ENCODE data around the gene ADAMTS17.

The ADAMTS17 gene

GRCh38 chr15:100201376-100202280 is 140.1 kb downstream of the ADAMTS17 start:
- Mint-ChIP-seq H3K27ac (peak overlapping the region in 1 of 2 donors; percentile 55), H3K4me1 (peaks cover 26% of the 10 kb centered on the region)

GRCh38 chr15:100200287-100200880 is 141.4 kb downstream of the ADAMTS17 start:
- Mint-ChIP-seq H3K9me3 (no peaks in the 10 kb centered on the region), H3K4me3 (no peak overlapping the region), H3K4me1 (peaks cover 26% of the 10 kb centered on the region), H3K27me3 (no peaks in the 10 kb centered on the region), H3K27ac (no peak overlapping the region)
- peak; percentile 33 for ATAC-seq
- no peak for DNase-seq

More at GRCh38 chr15:100201376-100202280, 140.1 kb downstream of the ADAMTS17 start:
- peak; percentile 21 to 42 for DNase-seq
- Mint-ChIP-seq H3K4me3 (peak overlapping the region; percentile 27 to 60), H3K9me3 (no peaks in the 10 kb centered on the region), H3K27me3 (no peaks in the 10 kb centered on the region)
- peak; percentile 85 for ATAC-seq

DNA sequence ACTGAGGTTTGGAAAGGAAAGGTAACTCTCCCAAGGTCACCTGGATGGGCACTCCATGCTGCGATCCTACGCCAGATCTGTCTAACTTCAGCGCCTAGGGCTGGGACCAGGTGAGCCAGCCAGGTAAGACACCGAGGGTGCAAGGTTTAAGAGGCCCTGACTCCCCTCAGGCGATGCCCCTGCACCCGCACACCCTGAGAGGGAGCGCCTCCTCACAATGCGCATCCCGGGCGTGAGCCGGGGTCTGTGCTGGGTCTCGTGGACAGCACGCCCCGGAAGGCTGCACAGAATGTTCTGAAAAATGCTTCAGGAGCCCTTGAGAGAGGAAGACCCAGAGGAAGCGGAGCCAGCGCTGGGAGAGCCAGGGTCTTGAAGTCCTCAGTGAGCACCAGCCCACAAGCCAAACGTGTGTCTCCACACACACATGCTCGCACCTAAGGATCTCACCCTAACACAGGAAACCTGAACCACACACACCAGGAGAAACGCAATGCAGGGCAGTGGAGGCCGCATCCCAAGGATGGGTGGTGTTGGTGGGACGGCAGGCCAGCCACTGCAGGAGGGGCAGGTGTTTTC is 142.0 kb downstream of the ADAMTS17 start:
- DNase-seq (no peak), ATAC-seq (no peak)
- Mint-ChIP-seq H3K4me3 (no peak overlapping the region), H3K27ac (no peak overlapping the region), H3K4me1 (peaks cover 26% of the 10 kb centered on the region), H3K27me3 (no peaks in the 10 kb centered on the region), H3K9me3 (no peaks in the 10 kb centered on the region)

DNA sequence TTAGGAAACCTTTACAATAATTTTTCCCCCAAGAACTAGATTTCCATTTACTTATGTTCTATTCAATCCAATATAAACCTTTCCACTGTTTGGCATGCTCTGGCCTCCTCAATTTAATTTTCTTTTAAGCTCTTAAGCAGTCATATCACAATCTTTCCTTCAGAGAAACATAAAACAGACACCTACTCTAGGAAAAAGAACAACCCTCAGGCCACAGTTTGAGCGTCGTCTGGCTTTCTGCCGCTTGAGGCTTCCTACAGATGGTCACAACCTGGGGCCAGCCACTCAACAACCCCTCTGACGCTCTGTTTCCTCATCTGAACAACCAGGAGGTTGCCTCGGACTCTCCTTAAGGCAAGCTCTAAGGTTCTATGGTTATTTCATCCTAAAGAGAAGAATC is 143.3 kb downstream of the ADAMTS17 start:
- Mint-ChIP-seq H3K4me3 (no peak overlapping the region), H3K27me3 (no peaks in the 10 kb centered on the region), H3K27ac (no peak overlapping the region), H3K4me1 (peaks cover 26% of the 10 kb centered on the region), H3K9me3 (no peaks in the 10 kb centered on the region)
- no peak for DNase-seq
- ATAC-seq: no peak

- DNase-seq: no peak
- Mint-ChIP-seq H3K4me1 (peaks cover 12% of the 10 kb centered on the region), H3K27me3 (no peaks in the 10 kb centered on the region), H3K27ac (no peak overlapping the region), H3K9me3 (no peaks in the 10 kb centered on the region), H3K4me3 (no peak overlapping the region)
- no peak for ATAC-seq
Measured at GRCh38 chr15:100196326-100197058, 145.3 kb downstream of the ADAMTS17 start.

GRCh38 chr15:100194996-100195395 is 146.8 kb downstream of the ADAMTS17 start:
- H3K27ac Mint-ChIP-seq: no peak overlapping the region
- no peaks in the 10 kb centered on the region for H3K27me3 Mint-ChIP-seq
- H3K4me3 Mint-ChIP-seq: no peak overlapping the region
- peaks cover 4% of the 10 kb centered on the region for H3K4me1 Mint-ChIP-seq
- no peak for DNase-seq
- ATAC-seq: no peak
- H3K9me3 Mint-ChIP-seq: no peaks in the 10 kb centered on the region

- Mint-ChIP-seq H3K27ac (no peak overlapping the region), H3K27me3 (no peaks in the 10 kb centered on the region), H3K9me3 (no peaks in the 10 kb centered on the region), H3K4me3 (no peak overlapping the region), H3K4me1 (no peaks in the 10 kb centered on the region)
- ATAC-seq (no peak), DNase-seq (no peak)
Measured at GRCh38 chr15:100193277-100193860, 148.4 kb downstream of the ADAMTS17 start.

DNA sequence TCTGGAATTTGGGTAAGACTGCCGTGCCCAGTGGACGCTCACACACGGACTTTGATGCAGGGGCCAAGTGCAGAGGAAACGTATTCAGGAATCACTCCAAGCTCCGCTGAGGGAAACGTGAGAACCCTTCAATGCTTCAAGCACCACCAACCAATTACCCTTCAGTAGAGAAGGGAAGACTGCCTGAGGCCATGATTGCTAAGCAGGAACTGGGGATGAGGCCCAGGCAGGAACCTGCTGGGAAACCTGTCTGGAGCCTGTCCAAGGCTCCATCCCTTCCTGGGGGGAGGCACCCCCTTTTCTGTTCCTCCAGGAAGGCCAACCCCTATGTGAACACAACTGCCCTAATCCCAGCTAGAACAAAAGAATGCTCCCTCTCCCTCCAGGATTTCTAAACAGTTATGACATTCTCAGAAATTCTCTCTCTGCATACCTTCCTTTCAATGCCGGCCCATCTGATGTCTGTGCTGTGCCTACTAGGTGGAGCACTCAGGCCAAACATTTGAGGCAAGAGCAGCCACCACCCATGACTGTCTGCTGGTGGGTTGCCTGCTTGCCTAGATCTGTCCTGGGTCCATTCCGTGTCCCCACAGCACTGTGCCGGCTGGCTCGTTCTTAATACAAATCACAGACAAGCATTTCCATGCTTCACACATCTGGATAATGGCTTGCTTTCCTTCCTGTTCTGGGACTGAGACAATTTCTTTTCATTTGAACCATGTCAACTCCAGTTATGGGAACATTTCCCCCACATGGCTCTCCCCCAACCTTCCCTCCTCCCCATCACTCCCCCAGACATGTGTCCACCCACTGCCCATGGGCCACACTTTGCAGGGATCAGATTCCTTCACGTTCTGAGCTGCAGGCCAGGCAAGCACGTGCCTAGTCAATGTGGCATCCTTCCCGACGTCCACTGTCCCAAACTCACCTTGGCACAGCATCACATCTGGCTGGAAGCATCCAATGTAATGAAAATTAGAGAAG is 149.4 kb downstream of the ADAMTS17 start:
- Mint-ChIP-seq H3K27me3 (no peaks in the 10 kb centered on the region), H3K4me3 (no peak overlapping the region), H3K27ac (peak overlapping the region in 1 of 2 donors; percentile 42), H3K9me3 (no peaks in the 10 kb centered on the region), H3K4me1 (no peaks in the 10 kb centered on the region)
- DNase-seq: no peak
- ATAC-seq: no peak

DNA sequence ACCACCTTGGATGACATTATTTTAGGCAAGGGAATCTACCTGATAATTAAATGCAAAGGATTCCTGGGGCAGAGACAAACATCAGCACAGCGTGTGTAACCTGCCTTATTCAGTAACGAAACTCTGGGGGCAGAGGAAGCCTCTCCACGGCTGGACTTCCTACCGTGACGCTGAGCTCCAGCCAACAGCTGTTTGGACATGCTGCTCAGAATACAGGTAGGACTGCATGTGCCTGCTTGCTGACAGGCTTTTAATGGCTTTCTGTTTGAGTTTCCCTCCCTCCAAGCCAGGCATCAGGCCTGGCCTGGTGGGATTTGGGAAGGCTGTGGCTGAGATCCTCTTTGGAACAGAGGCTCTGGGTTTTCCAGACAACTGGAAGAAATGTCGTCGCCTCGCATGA is 150.6 kb downstream of the ADAMTS17 start:
- Mint-ChIP-seq H3K4me3 (no peak overlapping the region), H3K9me3 (no peaks in the 10 kb centered on the region), H3K27ac (peak overlapping the region in 1 of 2 donors; percentile 17), H3K27me3 (no peaks in the 10 kb centered on the region), H3K4me1 (no peaks in the 10 kb centered on the region)
- DNase-seq (no peak), ATAC-seq (no peak)

DNA sequence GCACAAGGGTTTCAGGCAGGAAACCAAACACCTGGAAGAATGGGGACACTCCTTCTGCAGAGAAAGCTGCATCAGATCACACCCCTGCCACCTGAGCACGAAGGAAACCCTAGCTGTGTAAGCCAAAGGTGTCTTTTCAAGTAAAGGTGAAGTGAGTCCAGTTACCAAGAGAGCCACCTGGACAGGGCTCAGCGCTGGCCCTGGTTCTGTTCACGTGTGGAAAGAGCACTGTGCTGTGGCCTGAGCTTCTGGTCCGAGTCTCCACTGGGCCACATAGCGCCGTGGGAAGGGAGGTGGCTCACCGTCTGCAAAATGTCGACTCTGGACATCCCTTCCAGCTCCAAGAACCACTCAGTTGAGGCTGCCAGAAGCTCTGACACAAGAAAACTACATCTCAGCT is 151.1 kb downstream of the ADAMTS17 start:
- no peak overlapping the region for H3K4me3 Mint-ChIP-seq
- ATAC-seq: no peak
- H3K4me1 Mint-ChIP-seq: no peaks in the 10 kb centered on the region
- no peak for DNase-seq
- no peak overlapping the region for H3K27ac Mint-ChIP-seq
- no peaks in the 10 kb centered on the region for H3K27me3 Mint-ChIP-seq
- no peaks in the 10 kb centered on the region for H3K9me3 Mint-ChIP-seq

DNA sequence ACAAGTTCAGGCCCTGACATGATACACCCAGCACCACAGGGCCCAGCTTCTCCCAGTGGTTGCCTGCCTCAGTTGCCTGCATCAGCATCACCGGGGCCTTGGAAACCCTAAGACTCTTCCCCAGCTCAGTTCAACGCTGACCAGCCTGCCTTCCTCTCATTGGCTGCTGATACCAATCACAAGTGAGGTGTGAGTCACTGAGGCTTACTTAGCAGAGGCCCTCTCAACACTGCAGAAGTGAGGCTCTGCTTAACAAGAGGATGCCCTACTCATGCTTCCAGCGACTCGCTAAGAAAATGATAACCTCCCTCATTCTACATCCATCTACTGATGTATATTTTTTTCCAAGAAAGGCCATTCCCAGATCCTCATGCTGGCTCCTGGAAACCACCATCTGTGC is 151.9 kb downstream of the ADAMTS17 start:
- Mint-ChIP-seq H3K27ac (peak overlapping the region; percentile 56 to 67), H3K4me3 (no peak overlapping the region), H3K4me1 (no peaks in the 10 kb centered on the region), H3K27me3 (no peaks in the 10 kb centered on the region), H3K9me3 (no peaks in the 10 kb centered on the region)
- ATAC-seq (no peak), DNase-seq (no peak)

GRCh38 chr15:100189319-100189718 is 152.5 kb downstream of the ADAMTS17 start:
- Mint-ChIP-seq H3K4me3 (no peak overlapping the region), H3K27ac (no peak overlapping the region), H3K4me1 (no peaks in the 10 kb centered on the region), H3K27me3 (no peaks in the 10 kb centered on the region), H3K9me3 (no peaks in the 10 kb centered on the region)
- DNase-seq (no peak), ATAC-seq (no peak)

- no peak for DNase-seq
- no peak for ATAC-seq
- no peaks in the 10 kb centered on the region for H3K9me3 Mint-ChIP-seq
- no peak overlapping the region for H3K27ac Mint-ChIP-seq
- H3K27me3 Mint-ChIP-seq: no peaks in the 10 kb centered on the region
- H3K4me3 Mint-ChIP-seq: no peak overlapping the region
- no peaks in the 10 kb centered on the region for H3K4me1 Mint-ChIP-seq
Measured at GRCh38 chr15:100187677-100188076, 154.1 kb downstream of the ADAMTS17 start.

DNA sequence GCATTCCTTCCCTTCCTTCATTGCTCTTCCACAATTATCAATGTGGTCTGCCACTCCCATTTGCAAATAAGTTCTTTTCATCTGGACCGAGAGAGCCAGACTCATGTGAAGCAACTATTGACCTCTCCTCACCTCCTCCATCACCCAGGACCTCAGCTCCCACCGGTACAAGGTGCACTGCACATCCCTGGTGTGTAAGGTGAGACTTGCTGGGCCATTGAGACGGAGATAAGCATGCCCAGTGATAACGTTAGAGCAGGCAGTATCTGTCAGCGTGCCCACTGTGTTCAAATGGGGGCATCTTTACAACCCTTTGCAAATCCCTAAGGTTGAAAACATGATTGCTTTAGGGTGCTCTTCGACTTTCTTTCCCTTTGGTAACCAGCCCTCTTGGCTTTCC is 154.8 kb downstream of the ADAMTS17 start:
- ATAC-seq (no peak), DNase-seq (no peak)
- Mint-ChIP-seq H3K4me3 (no peak overlapping the region), H3K27ac (peak overlapping the region in 1 of 2 donors; percentile 16), H3K4me1 (no peaks in the 10 kb centered on the region), H3K9me3 (no peaks in the 10 kb centered on the region), H3K27me3 (no peaks in the 10 kb centered on the region)

Measured in stimulated activated naive CD8-positive, alpha-beta T cell treated with anti-CD3 and anti-CD28 coated beads, Interleukin-15, amount 100 ng/mL, for 72 hours (primary cell).